SK-N-SH treated with all-trans-retinoic acid at 6 μM for 48 hours (cell line): Measurements from ENCODE around the gene PLA2G2F.

Experiments
- ATAC-seq: fragments of 200-7000 bp; cut with Tn5 transposase; 3 replicates; pipeline ENCODE4 v1.9.1; 2020; ENCODE audit warnings: mild to moderate bottlenecking, moderate library complexity
- ARNTL ChIP-seq: fragments of 450-650 bp; formaldehyde crosslinking; IDR thresholded peaks from 2 replicates; pipeline ENCODE4 v1.5.0; 2020; ENCODE audit warnings: low read depth, mild to moderate bottlenecking, moderate library complexity, borderline replicate concordance
- BACH2 ChIP-seq: fragments of 250-450 bp; sonication (Bioruptor Pico); IDR thresholded peaks from 2 replicates; pipeline ENCODE4 v1.9.0; 2021; ENCODE audit warnings: mild to moderate bottlenecking, borderline replicate concordance
- CSDC2 ChIP-seq: fragments of 250-450 bp; sonication (Bioruptor Pico); IDR thresholded peaks from 2 replicates; pipeline ENCODE4 v1.5.0; 2020; ENCODE audit warnings: mild to moderate bottlenecking, moderate library complexity
- ESRRG ChIP-seq: fragments of 250-450 bp; sonication (Bioruptor Pico); IDR thresholded peaks from 2 replicates; pipeline ENCODE4 v1.6.1; 2021; ENCODE audit warnings: mild to moderate bottlenecking
- GLIS3 ChIP-seq: fragments of 250-450 bp; sonication (Bioruptor Pico); IDR thresholded peaks from 2 replicates; pipeline ENCODE4 v1.5.0; 2020; ENCODE audit warnings: mild to moderate bottlenecking, moderate library complexity
- ISL1 ChIP-seq: fragments of 250-450 bp; sonication (Bioruptor Pico); IDR thresholded peaks from 2 replicates; pipeline ENCODE4 v2.1.2; 2022; ENCODE audit warnings: mild to moderate bottlenecking, moderate library complexity
- POU6F1 ChIP-seq: fragments of 250-450 bp; sonication (Bioruptor Pico); IDR thresholded peaks from 2 replicates; pipeline ENCODE4 v1.8.0; 2021; ENCODE audit warnings: low read depth, mild to moderate bottlenecking, moderate library complexity, borderline replicate concordance
- PPARA ChIP-seq: fragments of 250-450 bp; sonication (Bioruptor Pico); IDR thresholded peaks from 2 replicates; pipeline ENCODE4 v1.5.0; 2020; ENCODE audit warnings: mild to moderate bottlenecking, borderline replicate concordance
- RARB ChIP-seq: fragments of 250-450 bp; sonication (Bioruptor Pico); IDR thresholded peaks from 2 replicates; pipeline ENCODE4 v1.8.0; 2021; ENCODE audit warnings: mild to moderate bottlenecking, moderate library complexity
- SNAI2 ChIP-seq: fragments of 250-450 bp; sonication (Bioruptor Pico); IDR thresholded peaks from 2 replicates; pipeline ENCODE4 v1.5.0; 2020; ENCODE audit warnings: mild to moderate bottlenecking, moderate library complexity
- TCF4 ChIP-seq: fragments of 250-450 bp; sonication (Bioruptor Pico); IDR thresholded peaks from 2 replicates; pipeline ENCODE4 v1.8.0; 2021; ENCODE audit warnings: mild to moderate bottlenecking, moderate library complexity, borderline replicate concordance
- ZC3H10 ChIP-seq: fragments of 250-450 bp; sonication (Bioruptor Pico); IDR thresholded peaks from 2 replicates; pipeline ENCODE4 v1.5.1; 2021; ENCODE audit warnings: mild to moderate bottlenecking, moderate library complexity
- ZFP3 ChIP-seq: fragments of 250-450 bp; sonication (Bioruptor Pico); IDR thresholded peaks from 2 replicates; pipeline ENCODE4 v1.5.0; 2020; ENCODE audit warnings: mild to moderate bottlenecking, moderate library complexity
- ZNF565 ChIP-seq: fragments of 450-650 bp; formaldehyde crosslinking; conservative IDR thresholded peaks from 2 replicates; pipeline ENCODE4 v1.5.0; 2020; ENCODE audit warnings: low read depth, mild to moderate bottlenecking, moderate library complexity
- ZNF70 ChIP-seq: fragments of 450-650 bp; formaldehyde crosslinking; IDR thresholded peaks from 2 replicates; pipeline ENCODE4 v1.5.0; 2020; ENCODE audit warnings: mild to moderate bottlenecking, moderate library complexity
- ZNF8 ChIP-seq: fragments of 450-650 bp; formaldehyde crosslinking; IDR thresholded peaks from 2 replicates; pipeline ENCODE4 v1.5.0; 2020; ENCODE audit warnings: mild to moderate bottlenecking, moderate library complexity
- TF ChIP-seq, protein P1 (sequence below): fragments of 250-450 bp; sonication (Bioruptor Pico); IDR thresholded peaks from 2 replicates; pipeline ENCODE4 v1.5.0; 2020; ENCODE audit warnings: mild to moderate bottlenecking, moderate library complexity
- TF ChIP-seq, protein P2 (sequence below): fragments of 250-450 bp; sonication (Bioruptor Pico); IDR thresholded peaks from 2 replicates; pipeline ENCODE4 v1.5.1; 2020; ENCODE audit warnings: low read depth, mild to moderate bottlenecking, moderate library complexity
- TF ChIP-seq, protein P3 (sequence below): fragments of 250-450 bp; sonication (Bioruptor Pico); IDR thresholded peaks from 2 replicates; pipeline ENCODE4 v1.8.0; 2020; ENCODE audit warnings: mild to moderate bottlenecking, moderate library complexity, borderline replicate concordance
- TF ChIP-seq, protein P4 (sequence below): fragments of 250-450 bp; sonication (Bioruptor Pico); IDR thresholded peaks from 2 replicates; pipeline ENCODE4 v1.5.1; 2021; ENCODE audit warnings: mild to moderate bottlenecking, moderate library complexity

PLA2G2F gene

GRCh38 chr1:20172033-20172590, 33.0 kb downstream of the PLA2G2F start:
- TF ChIP-seq RARB (CRISPR knock-in tag) (no peak), ZNF8 (CRISPR knock-in tag) (no peak), GLIS3 (CRISPR knock-in tag) (no peak), ZNF565 (no peak), ESRRG (CRISPR knock-in tag) (no peak), BACH2 (CRISPR knock-in tag) (no peak), ARNTL (CRISPR knock-in tag) (no peak), ZFP3 (CRISPR knock-in tag) (no peak), SNAI2 (CRISPR knock-in tag) (no peak), POU6F1 (CRISPR knock-in tag) (no peak), ZNF70 (CRISPR knock-in tag) (no peak), TCF4 (no peak), ISL1 (CRISPR knock-in tag) (no peak), CSDC2 (CRISPR knock-in tag) (no peak), ZC3H10 (no peak)
- TF ChIP-seq, protein P1, sequence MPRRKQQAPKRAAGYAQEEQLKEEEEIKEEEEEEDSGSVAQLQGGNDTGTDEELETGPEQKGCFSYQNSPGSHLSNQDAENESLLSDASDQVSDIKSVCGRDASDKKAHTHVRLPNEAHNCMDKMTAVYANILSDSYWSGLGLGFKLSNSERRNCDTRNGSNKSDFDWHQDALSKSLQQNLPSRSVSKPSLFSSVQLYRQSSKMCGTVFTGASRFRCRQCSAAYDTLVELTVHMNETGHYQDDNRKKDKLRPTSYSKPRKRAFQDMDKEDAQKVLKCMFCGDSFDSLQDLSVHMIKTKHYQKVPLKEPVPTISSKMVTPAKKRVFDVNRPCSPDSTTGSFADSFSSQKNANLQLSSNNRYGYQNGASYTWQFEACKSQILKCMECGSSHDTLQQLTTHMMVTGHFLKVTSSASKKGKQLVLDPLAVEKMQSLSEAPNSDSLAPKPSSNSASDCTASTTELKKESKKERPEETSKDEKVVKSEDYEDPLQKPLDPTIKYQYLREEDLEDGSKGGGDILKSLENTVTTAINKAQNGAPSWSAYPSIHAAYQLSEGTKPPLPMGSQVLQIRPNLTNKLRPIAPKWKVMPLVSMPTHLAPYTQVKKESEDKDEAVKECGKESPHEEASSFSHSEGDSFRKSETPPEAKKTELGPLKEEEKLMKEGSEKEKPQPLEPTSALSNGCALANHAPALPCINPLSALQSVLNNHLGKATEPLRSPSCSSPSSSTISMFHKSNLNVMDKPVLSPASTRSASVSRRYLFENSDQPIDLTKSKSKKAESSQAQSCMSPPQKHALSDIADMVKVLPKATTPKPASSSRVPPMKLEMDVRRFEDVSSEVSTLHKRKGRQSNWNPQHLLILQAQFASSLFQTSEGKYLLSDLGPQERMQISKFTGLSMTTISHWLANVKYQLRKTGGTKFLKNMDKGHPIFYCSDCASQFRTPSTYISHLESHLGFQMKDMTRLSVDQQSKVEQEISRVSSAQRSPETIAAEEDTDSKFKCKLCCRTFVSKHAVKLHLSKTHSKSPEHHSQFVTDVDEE (CRISPR knock-in tag) = no peak
- TF ChIP-seq, protein P2, sequence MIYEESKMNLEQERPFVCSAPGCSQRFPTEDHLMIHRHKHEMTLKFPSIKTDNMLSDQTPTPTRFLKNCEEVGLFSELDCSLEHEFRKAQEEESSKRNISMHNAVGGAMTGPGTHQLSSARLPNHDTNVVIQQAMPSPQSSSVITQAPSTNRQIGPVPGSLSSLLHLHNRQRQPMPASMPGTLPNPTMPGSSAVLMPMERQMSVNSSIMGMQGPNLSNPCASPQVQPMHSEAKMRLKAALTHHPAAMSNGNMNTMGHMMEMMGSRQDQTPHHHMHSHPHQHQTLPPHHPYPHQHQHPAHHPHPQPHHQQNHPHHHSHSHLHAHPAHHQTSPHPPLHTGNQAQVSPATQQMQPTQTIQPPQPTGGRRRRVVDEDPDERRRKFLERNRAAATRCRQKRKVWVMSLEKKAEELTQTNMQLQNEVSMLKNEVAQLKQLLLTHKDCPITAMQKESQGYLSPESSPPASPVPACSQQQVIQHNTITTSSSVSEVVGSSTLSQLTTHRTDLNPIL (CRISPR knock-in tag) = no peak
- TF ChIP-seq, protein P3, sequence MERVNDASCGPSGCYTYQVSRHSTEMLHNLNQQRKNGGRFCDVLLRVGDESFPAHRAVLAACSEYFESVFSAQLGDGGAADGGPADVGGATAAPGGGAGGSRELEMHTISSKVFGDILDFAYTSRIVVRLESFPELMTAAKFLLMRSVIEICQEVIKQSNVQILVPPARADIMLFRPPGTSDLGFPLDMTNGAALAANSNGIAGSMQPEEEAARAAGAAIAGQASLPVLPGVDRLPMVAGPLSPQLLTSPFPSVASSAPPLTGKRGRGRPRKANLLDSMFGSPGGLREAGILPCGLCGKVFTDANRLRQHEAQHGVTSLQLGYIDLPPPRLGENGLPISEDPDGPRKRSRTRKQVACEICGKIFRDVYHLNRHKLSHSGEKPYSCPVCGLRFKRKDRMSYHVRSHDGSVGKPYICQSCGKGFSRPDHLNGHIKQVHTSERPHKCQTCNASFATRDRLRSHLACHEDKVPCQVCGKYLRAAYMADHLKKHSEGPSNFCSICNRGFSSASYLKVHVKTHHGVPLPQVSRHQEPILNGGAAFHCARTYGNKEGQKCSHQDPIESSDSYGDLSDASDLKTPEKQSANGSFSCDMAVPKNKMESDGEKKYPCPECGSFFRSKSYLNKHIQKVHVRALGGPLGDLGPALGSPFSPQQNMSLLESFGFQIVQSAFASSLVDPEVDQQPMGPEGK = no peak
- TF ChIP-seq, protein P4, sequence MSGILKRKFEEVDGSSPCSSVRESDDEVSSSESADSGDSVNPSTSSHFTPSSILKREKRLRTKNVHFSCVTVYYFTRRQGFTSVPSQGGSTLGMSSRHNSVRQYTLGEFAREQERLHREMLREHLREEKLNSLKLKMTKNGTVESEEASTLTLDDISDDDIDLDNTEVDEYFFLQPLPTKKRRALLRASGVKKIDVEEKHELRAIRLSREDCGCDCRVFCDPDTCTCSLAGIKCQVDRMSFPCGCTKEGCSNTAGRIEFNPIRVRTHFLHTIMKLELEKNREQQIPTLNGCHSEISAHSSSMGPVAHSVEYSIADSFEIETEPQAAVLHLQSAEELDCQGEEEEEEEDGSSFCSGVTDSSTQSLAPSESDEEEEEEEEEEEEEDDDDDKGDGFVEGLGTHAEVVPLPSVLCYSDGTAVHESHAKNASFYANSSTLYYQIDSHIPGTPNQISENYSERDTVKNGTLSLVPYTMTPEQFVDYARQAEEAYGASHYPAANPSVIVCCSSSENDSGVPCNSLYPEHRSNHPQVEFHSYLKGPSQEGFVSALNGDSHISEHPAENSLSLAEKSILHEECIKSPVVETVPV (CRISPR knock-in tag) = no peak
- TF ChIP-seq, all 23 proteins: peak for 0
- no peak for ATAC-seq

- TF ChIP-seq ZNF70 (CRISPR knock-in tag) = no peak
- no peak for TF ChIP-seq POU6F1 (CRISPR knock-in tag)
- TF ChIP-seq SNAI2 (CRISPR knock-in tag) = no peak
- no peak for TF ChIP-seq ISL1 (CRISPR knock-in tag)
- no peak for TF ChIP-seq GLIS3 (CRISPR knock-in tag)
- TF ChIP-seq ZC3H10 = no peak
- TF ChIP-seq, protein P3 = no peak
- no peak for TF ChIP-seq PPARA (CRISPR knock-in tag)
- TF ChIP-seq RARB (CRISPR knock-in tag) = no peak
- TF ChIP-seq ZNF565 = no peak
- no peak for TF ChIP-seq BACH2 (CRISPR knock-in tag)
- no peak for ATAC-seq
Observed at GRCh38 chr1:20174937-20175666, 36.0 kb downstream of the PLA2G2F start.
